Nephron progenitor cell (in vitro differentiated cells): ENCODE results near the gene GPD1.

Experiments
- DNase-seq: peaks from one replicate; pipeline ENCODE4 v3.0.0; 2021
- H3K27ac Mint-ChIP-seq: 2 replicates; pipeline ENCODE4 v1.8.0; 2021; ENCODE audit warnings: mild to moderate bottlenecking, moderate library complexity, mixed read lengths
- H3K27me3 Mint-ChIP-seq: 2 replicates; pipeline ENCODE4 v1.8.0; 2021; ENCODE audit warnings: mild to moderate bottlenecking, low read depth, mixed read lengths; ENCODE audit not compliant: poor library complexity
- H3K36me3 Mint-ChIP-seq: 2 replicates; pipeline ENCODE4 v1.8.0; 2021; ENCODE audit warnings: low read depth, mixed read lengths
- H3K4me1 Mint-ChIP-seq: 2 replicates; pipeline ENCODE4 v1.8.0; 2021; ENCODE audit warnings: mixed read lengths
- H3K4me3 Mint-ChIP-seq: 2 replicates; pipeline ENCODE4 v1.8.0; 2021; ENCODE audit warnings: mild to moderate bottlenecking, moderate library complexity, mixed read lengths
- H3K9me3 Mint-ChIP-seq: 2 replicates; pipeline ENCODE4 v1.8.0; 2021; ENCODE audit warnings: mild to moderate bottlenecking, moderate library complexity, mixed read lengths
- TF ChIP-seq, protein P1 (sequence below): fragments of 200-600 bp; sonication (generic); IDR thresholded peaks from 2 replicates; pipeline ENCODE4 v1.5.0; 2021; ENCODE audit warnings: antibody characterized with exemption

Gene GPD1

DNA sequence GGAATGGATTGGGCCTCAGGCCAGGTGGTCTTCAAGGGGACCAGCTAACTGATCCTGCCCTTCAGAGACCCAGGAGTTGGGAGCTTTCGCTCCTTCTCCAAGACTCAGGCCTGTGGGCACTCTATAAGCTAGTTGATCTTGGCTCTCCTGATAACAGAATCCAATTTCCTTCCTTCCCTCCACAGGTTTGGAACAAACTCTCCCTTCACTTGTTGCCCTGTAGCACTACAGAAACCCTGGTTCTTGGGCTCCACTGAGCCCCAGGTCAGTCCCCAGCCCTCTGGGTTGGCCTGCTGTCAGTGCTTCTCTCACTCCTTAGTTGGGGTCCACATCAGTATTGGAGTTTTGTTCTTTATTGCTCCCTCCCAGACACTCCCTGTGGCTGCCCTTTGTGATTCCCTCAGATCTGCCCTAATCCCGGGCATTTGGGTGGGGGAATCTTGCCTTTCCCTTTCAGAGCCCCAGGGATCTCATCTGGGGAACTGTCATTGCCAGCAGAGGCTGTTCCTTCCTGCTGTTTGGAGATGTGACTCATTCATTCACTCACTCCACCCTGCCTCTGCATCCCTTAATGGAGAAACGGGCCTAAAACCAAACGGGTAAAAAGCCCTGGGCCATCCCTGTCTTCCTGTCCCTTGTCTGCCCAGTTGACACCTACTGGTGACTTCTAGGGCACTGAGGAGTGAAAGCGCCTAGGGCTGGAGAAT is 4.4 kb upstream of the GPD1 start:
- Mint-ChIP-seq H3K4me1 (peaks cover 29% of the 10 kb centered on the region), H3K27me3 (no peaks in the 10 kb centered on the region), H3K4me3 (no peak overlapping the region), H3K27ac (peak overlapping the region; percentile 73), H3K9me3 (no peaks in the 10 kb centered on the region), H3K36me3 (peaks cover 57% of the 10 kb centered on the region)
- TF ChIP-seq, protein P1, sequence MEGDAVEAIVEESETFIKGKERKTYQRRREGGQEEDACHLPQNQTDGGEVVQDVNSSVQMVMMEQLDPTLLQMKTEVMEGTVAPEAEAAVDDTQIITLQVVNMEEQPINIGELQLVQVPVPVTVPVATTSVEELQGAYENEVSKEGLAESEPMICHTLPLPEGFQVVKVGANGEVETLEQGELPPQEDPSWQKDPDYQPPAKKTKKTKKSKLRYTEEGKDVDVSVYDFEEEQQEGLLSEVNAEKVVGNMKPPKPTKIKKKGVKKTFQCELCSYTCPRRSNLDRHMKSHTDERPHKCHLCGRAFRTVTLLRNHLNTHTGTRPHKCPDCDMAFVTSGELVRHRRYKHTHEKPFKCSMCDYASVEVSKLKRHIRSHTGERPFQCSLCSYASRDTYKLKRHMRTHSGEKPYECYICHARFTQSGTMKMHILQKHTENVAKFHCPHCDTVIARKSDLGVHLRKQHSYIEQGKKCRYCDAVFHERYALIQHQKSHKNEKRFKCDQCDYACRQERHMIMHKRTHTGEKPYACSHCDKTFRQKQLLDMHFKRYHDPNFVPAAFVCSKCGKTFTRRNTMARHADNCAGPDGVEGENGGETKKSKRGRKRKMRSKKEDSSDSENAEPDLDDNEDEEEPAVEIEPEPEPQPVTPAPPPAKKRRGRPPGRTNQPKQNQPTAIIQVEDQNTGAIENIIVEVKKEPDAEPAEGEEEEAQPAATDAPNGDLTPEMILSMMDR: no peak
- no peak for DNase-seq

DNA sequence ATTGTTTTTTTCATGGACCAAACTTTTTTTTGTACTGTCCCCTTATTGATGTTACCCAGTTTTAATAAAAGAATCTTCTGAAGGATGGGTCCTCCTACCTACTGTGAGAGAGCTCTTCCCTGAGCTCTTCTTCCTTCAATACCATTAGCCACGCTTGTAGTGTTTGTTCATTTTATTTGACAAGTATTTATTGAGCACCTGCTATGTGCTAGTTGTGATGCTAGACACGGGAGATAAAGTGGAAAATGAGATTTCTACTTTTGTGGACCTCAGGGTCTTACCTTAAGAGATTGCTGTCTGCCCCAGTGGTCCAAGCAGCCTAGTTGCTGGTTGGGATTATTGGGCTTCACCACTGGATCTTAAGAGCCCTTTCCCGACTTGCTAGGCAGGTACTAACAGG is 3.2 kb upstream of the GPD1 start:
- H3K4me3 Mint-ChIP-seq: no peak overlapping the region
- H3K36me3 Mint-ChIP-seq: peaks cover 48% of the 10 kb centered on the region
- DNase-seq: no peak
- H3K4me1 Mint-ChIP-seq: peaks cover 31% of the 10 kb centered on the region
- H3K9me3 Mint-ChIP-seq: no peaks in the 10 kb centered on the region
- H3K27ac Mint-ChIP-seq: peak overlapping the region; percentile 97
- no peaks in the 10 kb centered on the region for H3K27me3 Mint-ChIP-seq
- TF ChIP-seq, protein P1: no peak

DNA sequence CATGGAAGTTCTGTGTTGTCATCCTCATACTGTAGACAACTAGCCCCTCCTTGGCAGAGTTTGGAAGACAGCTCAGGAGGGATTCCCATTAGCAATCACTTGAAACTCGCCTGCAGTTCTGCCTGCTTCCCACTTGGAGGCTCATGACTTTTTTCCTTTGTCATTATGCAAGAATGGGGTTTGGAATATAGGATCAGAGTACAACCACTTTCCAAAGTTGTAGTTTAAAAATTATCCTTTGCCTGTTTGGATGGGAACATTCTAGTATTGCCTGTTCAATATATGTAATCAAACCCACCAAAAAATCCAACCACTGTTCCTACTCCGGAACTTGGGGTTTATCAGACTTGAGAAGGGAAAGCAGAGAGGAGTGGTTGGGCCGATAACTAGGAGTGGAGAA is 2.1 kb upstream of the GPD1 start:
- Mint-ChIP-seq H3K27me3 (peaks cover 5% of the 10 kb centered on the region), H3K27ac (peak overlapping the region; percentile 97), H3K36me3 (peaks cover 37% of the 10 kb centered on the region), H3K4me3 (no peak overlapping the region), H3K4me1 (peaks cover 36% of the 10 kb centered on the region), H3K9me3 (no peaks in the 10 kb centered on the region)
- TF ChIP-seq, protein P1: peak; percentile 35
- DNase-seq: no peak

DNA sequence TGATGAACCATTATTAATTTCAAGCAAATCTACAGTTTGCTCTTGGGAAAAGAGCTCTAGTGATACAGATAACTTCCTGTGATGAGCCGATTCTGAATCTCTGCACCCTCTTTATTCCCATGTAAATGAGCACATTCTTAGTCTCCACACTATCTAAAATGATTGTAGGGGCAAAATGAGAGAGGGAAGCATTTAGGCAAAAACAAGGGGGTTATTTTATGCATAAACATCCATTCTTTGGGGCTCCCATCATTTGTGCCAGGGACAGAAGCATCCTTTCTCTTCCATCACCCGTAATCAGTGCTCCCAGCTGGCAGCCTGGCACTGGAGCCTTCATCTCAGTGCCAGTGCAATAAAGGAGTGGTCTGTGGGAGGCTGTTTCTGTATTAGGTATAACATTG is 1.7 kb upstream of the GPD1 start:
- H3K4me1 Mint-ChIP-seq: peaks cover 39% of the 10 kb centered on the region
- DNase-seq: no peak
- no peaks in the 10 kb centered on the region for H3K9me3 Mint-ChIP-seq
- no peak overlapping the region for H3K27ac Mint-ChIP-seq
- H3K27me3 Mint-ChIP-seq: peaks cover 5% of the 10 kb centered on the region
- no peak overlapping the region for H3K4me3 Mint-ChIP-seq
- TF ChIP-seq, protein P1: no peak
- H3K36me3 Mint-ChIP-seq: peaks cover 33% of the 10 kb centered on the region

DNA sequence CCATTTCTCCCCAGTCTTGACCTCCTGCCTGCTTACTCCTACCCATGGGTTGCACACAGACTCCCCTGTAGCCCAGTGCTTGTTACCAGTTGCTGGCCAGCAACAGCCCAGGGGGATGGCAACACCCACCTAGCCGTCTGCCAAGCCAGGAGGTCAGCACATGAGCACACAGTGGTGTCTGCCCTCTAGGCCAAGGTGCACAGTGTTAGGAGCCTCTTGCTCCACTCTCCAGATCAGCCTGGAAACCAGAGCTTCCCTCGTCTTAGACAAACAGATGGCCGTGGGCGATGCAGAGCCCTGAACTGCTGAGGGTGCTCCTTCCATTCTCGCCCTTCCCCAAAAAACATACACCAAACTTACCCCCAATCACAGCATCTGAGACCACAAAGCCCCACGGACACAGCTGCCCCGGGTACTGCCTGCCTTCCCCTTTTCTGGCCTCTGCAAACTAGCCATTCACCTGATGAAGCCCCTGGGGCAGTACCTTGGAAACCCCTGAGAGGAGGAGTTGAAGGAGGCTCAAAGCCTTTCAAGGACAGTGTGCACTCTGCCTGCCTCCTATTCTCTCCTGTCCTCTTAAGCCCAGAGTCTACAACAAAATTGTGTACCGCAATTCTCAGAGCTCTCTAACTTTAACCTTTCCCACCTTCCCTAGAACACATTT is 1.0 kb upstream of the GPD1 start:
- Mint-ChIP-seq H3K27me3 (peaks cover 5% of the 10 kb centered on the region), H3K9me3 (no peaks in the 10 kb centered on the region), H3K4me3 (no peak overlapping the region), H3K36me3 (peaks cover 30% of the 10 kb centered on the region), H3K27ac (peak overlapping the region; percentile 87), H3K4me1 (peaks cover 45% of the 10 kb centered on the region)
- DNase-seq: no peak
- TF ChIP-seq, protein P1: no peak

DNA sequence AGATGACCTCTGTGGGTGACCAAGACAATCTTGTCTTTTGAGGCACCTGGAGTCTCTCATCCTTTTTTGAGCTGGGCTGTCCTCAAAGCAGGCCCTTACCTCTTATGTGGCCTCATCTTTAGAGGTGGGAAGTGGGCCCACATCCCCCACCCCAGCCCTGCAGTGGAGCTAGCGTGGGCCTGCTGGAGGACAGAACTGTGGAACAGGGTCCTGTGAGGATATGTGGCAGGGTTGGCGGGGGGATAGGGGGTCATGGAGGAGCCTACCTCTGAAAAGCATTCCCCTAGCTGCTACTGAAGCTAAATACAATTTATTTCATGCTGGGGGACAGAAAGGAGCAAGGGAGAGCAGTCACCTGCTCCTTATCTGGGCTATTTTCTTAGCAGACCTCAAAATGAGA is 457 bp upstream of the GPD1 start:
- DNase-seq: no peak
- H3K4me3 Mint-ChIP-seq: no peak overlapping the region
- TF ChIP-seq, protein P1: no peak
- H3K4me1 Mint-ChIP-seq: peaks cover 51% of the 10 kb centered on the region
- H3K9me3 Mint-ChIP-seq: no peaks in the 10 kb centered on the region
- peak overlapping the region; percentile 87 for H3K27ac Mint-ChIP-seq
- H3K36me3 Mint-ChIP-seq: peaks cover 25% of the 10 kb centered on the region
- peaks cover 5% of the 10 kb centered on the region for H3K27me3 Mint-ChIP-seq
